ENCODE data around the gene FAF2.
"Not testable (repeated sequence)": the region's sequence is repeated elsewhere in the genome, so short reads cannot be mapped to it uniquely, and the experiment has no call there.

Gene FAF2

DNA sequence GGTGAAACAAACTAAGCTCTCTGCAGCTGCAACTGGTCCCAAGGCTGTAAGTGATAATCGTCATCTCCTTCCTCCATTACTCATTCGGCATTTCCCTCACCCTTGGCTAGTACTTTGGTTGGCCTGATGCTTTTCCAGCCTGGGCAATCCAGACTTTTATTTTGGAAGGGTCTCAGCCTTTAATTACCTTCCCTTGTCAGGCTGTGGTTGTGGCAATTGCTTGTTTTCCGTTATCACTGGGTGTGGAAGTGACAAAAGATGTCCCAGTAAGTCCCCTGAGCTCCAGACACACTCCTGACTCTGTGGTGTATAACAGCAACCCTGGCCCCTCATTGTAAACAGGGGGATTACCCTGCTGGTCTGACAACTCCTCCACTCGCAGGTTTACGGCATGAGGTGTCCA, 6.3 kb upstream of the FAF2 start:
- Histone ChIP-seq H3K9me3 (ENCODE audit: control insufficient read depth, insufficient read depth, low read depth, low read length) (no peaks in the 10 kb centered on the region), H3K4me3 (ENCODE audit: low read depth, low read length) (peak overlapping the region; percentile 19; the same call in 1 of the 2 replicates), H3K4me1 (ENCODE audit: control insufficient read depth, insufficient read depth, low read length) (peaks cover 16% of the 10 kb centered on the region), H3K27ac (ENCODE audit: low read depth, low read length) (no peak overlapping the region), H3K27me3 (ENCODE audit: control insufficient read depth, insufficient read depth, low read length) (no peaks in the 10 kb centered on the region), H3K36me3 (ENCODE audit: control insufficient read depth, insufficient read depth, low read length) (no peaks in the 10 kb centered on the region), H3K9ac (ENCODE audit: low read length) (no peak overlapping the region)

DNA sequence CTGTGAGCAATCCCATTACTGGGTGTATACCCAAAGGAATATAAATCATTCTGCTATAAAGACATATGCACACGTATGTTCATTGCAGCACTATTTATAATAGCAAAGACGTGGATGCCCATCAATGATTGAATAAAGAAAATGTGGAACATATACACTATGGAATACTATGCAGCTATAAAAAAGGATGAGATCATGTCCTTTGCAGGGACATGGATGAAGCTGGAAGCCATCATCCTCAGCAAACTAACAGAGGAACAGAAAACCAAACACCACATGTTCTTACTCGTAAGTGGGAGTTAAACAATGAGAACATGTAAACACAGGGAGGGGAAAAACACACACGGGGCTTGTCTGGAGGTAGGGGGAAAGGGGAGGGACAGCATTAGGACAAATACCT, 5.3 kb upstream of the FAF2 start:
- H3K4me3 ChIP-seq (ENCODE audit: low read depth, low read length); H3K36me3 ChIP-seq (ENCODE audit: control insufficient read depth, insufficient read depth, low read length); H3K9ac ChIP-seq (ENCODE audit: low read length); H3K9me3 ChIP-seq (ENCODE audit: control insufficient read depth, insufficient read depth, low read depth, low read length); H3K27ac ChIP-seq (ENCODE audit: low read depth, low read length); H3K27me3 ChIP-seq (ENCODE audit: control insufficient read depth, insufficient read depth, low read length): not testable (repeated sequence)
- peaks cover 16% of the 10 kb centered on the region for H3K4me1 ChIP-seq (ENCODE audit: control insufficient read depth, insufficient read depth, low read length)

DNA sequence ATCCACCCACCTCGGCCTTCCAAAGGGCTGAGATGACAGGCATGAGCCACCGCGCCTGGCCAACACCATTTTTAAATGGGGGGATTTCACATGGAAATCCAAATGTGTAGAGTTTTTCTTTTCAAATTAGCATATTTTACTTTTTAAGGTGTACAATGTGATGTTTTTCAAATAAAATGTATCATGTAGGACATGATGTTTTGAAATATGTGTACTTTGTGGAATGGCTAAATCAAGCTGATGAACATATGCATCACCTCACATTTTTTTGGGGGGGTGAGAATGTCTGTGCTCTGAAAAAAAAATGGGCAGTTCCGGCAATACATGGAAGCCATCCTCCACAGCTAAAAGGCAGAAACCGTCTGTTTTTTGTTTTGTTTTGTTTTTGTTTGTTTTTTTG, 3.4 kb upstream of the FAF2 start:
- Histone ChIP-seq H3K9me3 (ENCODE audit: control insufficient read depth, insufficient read depth, low read depth, low read length) (no peaks in the 10 kb centered on the region), H3K36me3 (ENCODE audit: control insufficient read depth, insufficient read depth, low read length) (no peaks in the 10 kb centered on the region), H3K27ac (ENCODE audit: low read depth, low read length) (no peak overlapping the region), H3K9ac (ENCODE audit: low read length) (no peak overlapping the region), H3K27me3 (ENCODE audit: control insufficient read depth, insufficient read depth, low read length) (no peaks in the 10 kb centered on the region), H3K4me3 (ENCODE audit: low read depth, low read length) (no peak overlapping the region), H3K4me1 (ENCODE audit: control insufficient read depth, insufficient read depth, low read length) (peaks cover 18% of the 10 kb centered on the region)

DNA sequence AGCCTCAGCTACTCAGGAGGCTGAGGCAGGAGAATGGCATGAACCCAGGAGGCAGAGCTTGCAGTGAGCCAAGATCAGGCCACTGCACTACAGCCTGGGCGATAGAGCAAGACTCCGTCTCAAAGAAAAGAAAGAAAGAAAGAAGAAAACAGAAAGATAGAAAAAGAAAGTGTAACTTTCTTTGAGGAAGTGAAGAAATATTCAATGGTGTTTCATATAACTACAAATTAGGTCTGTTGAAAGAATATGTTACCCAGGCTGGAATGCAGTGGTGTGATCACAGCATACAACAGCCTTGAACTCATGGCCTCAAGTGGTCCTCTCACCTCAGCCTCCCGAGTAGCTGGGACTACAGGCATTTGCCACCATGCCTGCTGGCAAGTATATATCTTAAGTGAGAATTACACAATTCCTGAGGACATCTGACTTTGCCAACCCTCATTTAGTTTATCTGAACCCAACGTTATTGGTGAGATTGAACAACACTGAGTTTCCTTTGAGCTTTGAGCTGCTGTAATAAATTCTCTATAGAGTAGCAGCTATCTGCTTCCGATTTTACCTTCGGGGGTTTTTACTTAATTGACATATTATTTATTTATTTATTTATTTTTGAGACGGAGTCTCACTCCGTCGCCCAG, 2.0 kb upstream of the FAF2 start:
- no peaks in the 10 kb centered on the region for H3K9me3 ChIP-seq (ENCODE audit: control insufficient read depth, insufficient read depth, low read depth, low read length)
- H3K36me3 ChIP-seq (ENCODE audit: control insufficient read depth, insufficient read depth, low read length), result no peaks in the 10 kb centered on the region
- H3K27me3 ChIP-seq (ENCODE audit: control insufficient read depth, insufficient read depth, low read length), result no peaks in the 10 kb centered on the region
- peaks cover 13% of the 10 kb centered on the region for H3K4me1 ChIP-seq (ENCODE audit: control insufficient read depth, insufficient read depth, low read length)
- no peak overlapping the region for H3K4me3 ChIP-seq (ENCODE audit: low read depth, low read length)
- H3K27ac ChIP-seq (ENCODE audit: low read depth, low read length), result no peak overlapping the region
- no peak overlapping the region for H3K9ac ChIP-seq (ENCODE audit: low read length)

DNA sequence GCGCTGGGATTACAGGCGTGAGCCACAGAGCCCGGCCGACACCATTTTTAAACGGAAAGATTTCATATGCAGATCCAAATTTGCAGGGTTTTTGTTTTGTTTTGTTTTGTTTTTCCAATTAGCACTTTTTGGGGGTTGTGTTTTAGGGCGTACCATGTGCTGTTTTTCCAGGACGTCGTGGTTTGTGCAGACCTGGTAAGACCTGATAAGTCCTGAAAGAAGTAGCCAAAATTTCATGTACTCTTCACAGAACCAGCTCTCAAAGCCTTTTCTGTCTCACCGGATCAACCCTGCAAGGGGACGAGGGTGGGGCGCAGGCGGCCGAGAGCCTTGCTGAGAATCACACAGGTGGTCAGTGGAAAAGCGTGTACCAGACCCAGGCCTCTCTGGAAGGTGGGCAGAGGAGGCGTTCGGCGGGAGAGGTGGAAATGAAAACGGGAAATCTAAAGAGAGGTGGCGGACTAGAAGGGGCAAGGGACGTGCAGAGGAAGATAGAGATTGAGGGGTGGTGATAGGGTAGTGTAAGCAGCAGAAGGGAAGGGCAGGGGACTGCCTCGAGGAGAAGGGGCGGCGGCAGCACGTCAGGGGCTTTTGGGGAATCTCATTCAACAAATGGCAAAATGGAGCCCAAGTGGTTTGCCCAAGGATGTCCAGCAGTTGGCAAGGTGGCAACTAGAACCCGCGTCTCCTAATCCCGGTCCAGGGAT, 1.1 kb upstream of the FAF2 start:
- peak overlapping the region; percentile 81 for H3K9ac ChIP-seq (ENCODE audit: low read length)
- no peaks in the 10 kb centered on the region for H3K36me3 ChIP-seq (ENCODE audit: control insufficient read depth, insufficient read depth, low read length)
- peak overlapping the region; percentile 89 for H3K4me3 ChIP-seq (ENCODE audit: low read depth, low read length)
- H3K4me1 ChIP-seq (ENCODE audit: control insufficient read depth, insufficient read depth, low read length), result peaks cover 6% of the 10 kb centered on the region
- no peaks in the 10 kb centered on the region for H3K9me3 ChIP-seq (ENCODE audit: control insufficient read depth, insufficient read depth, low read depth, low read length)
- H3K27ac ChIP-seq (ENCODE audit: low read depth, low read length), result peak overlapping the region; percentile 79; the same call in 1 of the 2 replicates
- no peaks in the 10 kb centered on the region for H3K27me3 ChIP-seq (ENCODE audit: control insufficient read depth, insufficient read depth, low read length)

DNA sequence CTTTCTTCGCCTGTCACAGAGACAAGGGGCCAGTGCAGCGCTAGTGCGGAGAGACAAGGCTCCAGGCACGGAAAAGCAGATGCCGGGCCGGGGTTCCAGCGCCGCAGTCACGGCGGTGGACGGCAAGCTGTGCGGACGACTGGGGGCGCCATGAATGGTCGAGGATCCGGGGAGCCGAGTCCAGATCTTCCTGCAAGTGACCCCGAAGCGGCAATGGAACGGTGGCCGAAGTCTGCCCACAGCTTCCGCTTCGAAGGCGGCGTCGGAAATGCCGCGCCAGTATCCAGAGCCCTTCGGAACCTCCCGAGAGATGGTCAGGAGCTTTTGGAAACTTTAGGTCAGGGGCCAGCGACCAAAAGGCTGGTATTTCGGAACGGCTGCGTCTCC, 601 bp upstream of the FAF2 start:
- H3K4me3 ChIP-seq (ENCODE audit: low read depth, low read length), result peak overlapping the region; percentile 89
- 0 out of 2 replicates have a peak, but pooled peaks cover 5% of the 10 kb centered on the region for H3K36me3 ChIP-seq (ENCODE audit: control insufficient read depth, insufficient read depth, low read length)
- peak overlapping the region; percentile 81 for H3K9ac ChIP-seq (ENCODE audit: low read length)
- no peaks in the 10 kb centered on the region for H3K27me3 ChIP-seq (ENCODE audit: control insufficient read depth, insufficient read depth, low read length)
- H3K4me1 ChIP-seq (ENCODE audit: control insufficient read depth, insufficient read depth, low read length), result 0 out of 2 replicates have a peak, but pooled peaks cover 2% of the 10 kb centered on the region
- H3K27ac ChIP-seq (ENCODE audit: low read depth, low read length), result peak overlapping the region; percentile 79; the same call in 1 of the 2 replicates
- no peaks in the 10 kb centered on the region for H3K9me3 ChIP-seq (ENCODE audit: control insufficient read depth, insufficient read depth, low read depth, low read length)

DNA sequence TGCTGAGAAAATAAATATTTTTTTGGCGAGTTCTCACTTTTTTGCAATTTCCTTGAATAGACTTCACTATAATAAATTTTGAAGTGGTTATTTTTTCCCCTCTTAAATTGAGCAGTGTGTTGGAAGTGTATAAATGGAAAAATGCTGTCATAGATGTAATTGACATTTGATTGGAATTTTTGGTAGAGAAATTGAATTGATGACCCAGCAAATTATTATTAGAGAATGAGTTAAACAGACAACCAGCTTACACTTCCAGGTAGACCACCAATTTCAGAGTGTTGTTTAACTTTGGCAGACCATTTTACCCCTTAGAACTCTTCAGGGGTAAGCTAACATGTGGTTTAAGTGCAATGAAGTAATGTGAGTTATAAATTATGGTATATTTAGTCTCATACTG, 1.9 kb downstream of the FAF2 start:
- Histone ChIP-seq H3K4me1 (ENCODE audit: control insufficient read depth, insufficient read depth, low read length) (0 out of 2 replicates have a peak, but pooled peaks cover 2% of the 10 kb centered on the region), H3K27ac (ENCODE audit: low read depth, low read length) (no peak overlapping the region), H3K9me3 (ENCODE audit: control insufficient read depth, insufficient read depth, low read depth, low read length) (no peaks in the 10 kb centered on the region), H3K4me3 (ENCODE audit: low read depth, low read length) (peak overlapping the region; percentile 99; the same call in 1 of the 2 replicates), H3K9ac (ENCODE audit: low read length) (no peak overlapping the region), H3K36me3 (ENCODE audit: control insufficient read depth, insufficient read depth, low read length) (peaks cover 23% of the 10 kb centered on the region), H3K27me3 (ENCODE audit: control insufficient read depth, insufficient read depth, low read length) (no peaks in the 10 kb centered on the region)

DNA sequence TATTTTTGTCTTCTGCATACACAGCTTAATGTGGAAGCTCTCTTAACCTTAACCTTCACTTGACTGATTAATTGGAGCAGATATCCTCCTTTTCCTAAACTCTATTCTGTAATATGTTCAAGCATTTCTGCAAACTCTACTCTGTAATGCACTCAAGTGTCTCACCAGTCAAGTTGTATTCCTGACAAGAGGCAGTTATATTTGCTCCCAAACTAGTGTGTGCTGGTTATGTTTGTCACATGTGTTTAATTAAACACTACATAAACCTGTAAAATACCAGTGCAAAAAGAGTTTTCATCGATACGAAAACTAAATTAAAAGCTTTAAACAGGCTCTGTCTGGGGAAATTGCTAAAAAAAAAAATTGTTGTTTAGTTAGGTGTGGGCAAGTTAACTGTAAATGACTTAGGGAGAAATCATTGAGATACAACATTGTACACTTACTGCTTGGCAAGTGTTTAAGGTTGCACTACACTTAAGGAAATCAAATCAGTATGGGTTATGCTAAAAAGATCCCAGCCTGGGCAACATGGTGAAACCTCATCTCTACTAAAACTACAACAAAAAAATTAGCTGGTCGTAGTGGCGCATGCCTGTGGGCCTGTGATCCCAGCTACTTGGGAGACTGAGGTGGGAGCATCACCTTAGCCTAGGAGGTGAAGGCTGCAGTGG, 6.7 kb downstream of the FAF2 start:
- Histone ChIP-seq H3K9me3 (ENCODE audit: control insufficient read depth, insufficient read depth, low read depth, low read length) (no peaks in the 10 kb centered on the region), H3K4me3 (ENCODE audit: low read depth, low read length) (no peak overlapping the region)

DNA sequence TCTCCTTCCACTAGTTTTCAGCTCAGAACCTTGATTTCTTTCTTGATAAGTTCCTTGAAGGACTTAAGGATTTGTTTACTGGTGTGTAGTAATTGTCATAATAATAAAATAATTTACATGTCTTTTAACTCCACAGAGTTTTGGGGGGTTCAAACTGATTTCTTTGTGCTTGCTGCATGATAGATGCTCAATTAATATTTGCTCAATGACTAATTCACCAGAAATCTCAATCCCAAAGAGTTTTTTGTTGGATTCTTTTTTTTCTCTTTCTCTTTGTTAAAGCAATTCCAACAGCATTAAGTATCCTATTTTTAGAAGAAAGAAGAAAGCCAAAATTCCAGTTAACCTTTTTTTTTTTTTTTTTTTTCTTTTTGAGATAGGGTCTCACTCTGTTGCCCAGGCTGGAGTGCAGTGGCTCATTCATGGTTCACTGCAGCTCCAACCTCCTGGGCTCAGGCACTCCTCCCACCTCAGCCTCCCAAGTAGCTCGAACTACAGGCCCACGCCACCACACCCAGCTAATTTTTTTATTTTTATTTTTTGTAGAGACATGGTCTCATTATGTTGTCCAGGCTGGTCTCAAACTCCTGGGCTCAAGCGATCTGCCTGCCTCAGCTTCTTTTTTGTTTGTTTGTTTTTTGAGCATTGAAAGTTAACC, 10.8 kb downstream of the FAF2 start:
- no peaks in the 10 kb centered on the region for H3K9me3 ChIP-seq (ENCODE audit: control insufficient read depth, insufficient read depth, low read depth, low read length)
- H3K9ac ChIP-seq (ENCODE audit: low read length), result no peak overlapping the region
- H3K27me3 ChIP-seq (ENCODE audit: control insufficient read depth, insufficient read depth, low read length), result no peaks in the 10 kb centered on the region
- H3K4me3 ChIP-seq (ENCODE audit: low read depth, low read length), result no peak overlapping the region
- no peak overlapping the region for H3K27ac ChIP-seq (ENCODE audit: low read depth, low read length)
- no peaks in the 10 kb centered on the region for H3K4me1 ChIP-seq (ENCODE audit: control insufficient read depth, insufficient read depth, low read length)
- H3K36me3 ChIP-seq (ENCODE audit: control insufficient read depth, insufficient read depth, low read length), result peaks cover 7% of the 10 kb centered on the region

More for the DNA sequence above, 6.7 kb downstream of the FAF2 start:
- H3K27ac ChIP-seq (ENCODE audit: low read depth, low read length), result no peak overlapping the region
- peaks cover 23% of the 10 kb centered on the region for H3K36me3 ChIP-seq (ENCODE audit: control insufficient read depth, insufficient read depth, low read length)
- H3K27me3 ChIP-seq (ENCODE audit: control insufficient read depth, insufficient read depth, low read length), result no peaks in the 10 kb centered on the region
- H3K9ac ChIP-seq (ENCODE audit: low read length), result no peak overlapping the region
- no peaks in the 10 kb centered on the region for H3K4me1 ChIP-seq (ENCODE audit: control insufficient read depth, insufficient read depth, low read length)

DNA sequence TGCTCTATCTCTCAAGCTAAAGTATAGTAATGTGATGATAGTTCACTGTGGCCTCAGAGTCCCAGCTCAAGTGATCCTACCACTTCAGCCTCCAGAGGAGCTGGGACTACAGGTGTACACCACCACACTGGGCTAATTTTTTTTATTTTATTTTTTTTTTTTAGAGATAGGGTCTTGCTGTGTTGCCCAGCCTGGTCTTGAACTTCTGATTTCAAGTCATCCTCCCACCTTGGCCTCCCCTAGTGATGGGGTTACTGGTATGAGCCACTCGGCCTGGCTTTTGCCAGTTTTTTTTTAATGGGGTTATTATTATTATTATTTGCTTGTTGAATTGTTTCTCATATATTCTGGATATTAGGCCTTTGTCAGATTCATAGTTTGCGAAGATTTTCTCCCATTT, 13.2 kb downstream of the FAF2 start:
- Histone ChIP-seq H3K9me3 (ENCODE audit: control insufficient read depth, insufficient read depth, low read depth, low read length) (no peaks in the 10 kb centered on the region), H3K27me3 (ENCODE audit: control insufficient read depth, insufficient read depth, low read length) (no peaks in the 10 kb centered on the region), H3K27ac (ENCODE audit: low read depth, low read length) (no peak overlapping the region), H3K36me3 (ENCODE audit: control insufficient read depth, insufficient read depth, low read length) (peaks cover 2% of the 10 kb centered on the region; the same call in 1 of the 2 replicates), H3K9ac (ENCODE audit: low read length) (no peak overlapping the region), H3K4me1 (ENCODE audit: control insufficient read depth, insufficient read depth, low read length) (no peaks in the 10 kb centered on the region; the same call in 1 of the 2 replicates), H3K4me3 (ENCODE audit: low read depth, low read length) (no peak overlapping the region)
